Endothelial cell of umbilical vein (primary cell): ENCODE results near the gene PPFIBP2. TPM values are rescaled to one million over a fixed set of nuclear protein-coding genes. Genes with fewer than 3 reads are reported as not detected.

Experiments used
- BruUV-seq: library from RNA; stranded (reverse); fragments of 400-500 nt; replicated peaks from 2 replicates; lab custom pipeline; 2021; lab: Mats Ljungman, UMichigan
- CTCF ChIA-PET: fragments of 300-600, 350-600 bp; sonication (Branson Sonifier 250); formaldehyde crosslinking; loops from one replicate; lab custom pipeline; 2021; ENCODE audit warnings: antibody characterized with exemption, inconsistent platforms; lab: Charles Lee
- POLR2A ChIA-PET: fragments of 300-600, 350-600 bp; sonication (Branson Sonifier 250); formaldehyde crosslinking; loops from one replicate; lab custom pipeline; 2021; ENCODE audit warnings: antibody characterized with exemption, inconsistent platforms; lab: Charles Lee
- DNase-seq: peaks from one replicate; pipeline ENCODE4 v3.0.0-alpha.2; 2011; ENCODE audit warnings: low read depth, low spot score
- FAIRE-seq: peaks from 2 replicates; lab custom pipeline; 2011; peaks lifted over from hg19 to GRCh38; lab: Jason Lieb, UNC
- H2AFZ ChIP-seq: 2 replicates; pipeline ENCODE4 v1.6.0; 2012; ENCODE audit warnings: low read depth, low read length, control low read depth, inconsistent platforms
- H3K27ac ChIP-seq: 2 replicates; pipeline ENCODE4 v1.5.1; 2011; ENCODE audit warnings: low read depth, mild to moderate bottlenecking, control low read depth, low read length, moderate library complexity; ENCODE audit not compliant: insufficient read depth
- H3K27me3 ChIP-seq, 2 experiments: 2 replicates each; pipeline versions ENCODE4 v1.6.0 to v1.6.1; 2011; ENCODE audit warnings: low read length in 2 of 2, mixed read lengths in 1 of 2; ENCODE audit not compliant: control insufficient read depth in 2 of 2, insufficient read depth in 2 of 2
- H3K36me3 ChIP-seq, 2 experiments: 2 replicates in 1 of 2; 3 replicates in 1 of 2; pipeline ENCODE4 v1.5.1; 2011; ENCODE audit warnings: low read length in 2 of 2, mild to moderate bottlenecking in 1 of 2, moderate library complexity in 1 of 2; ENCODE audit not compliant: control insufficient read depth in 2 of 2, insufficient read depth in 2 of 2; ENCODE audit errors: extremely low read depth in 1 of 2
- H3K4me1 ChIP-seq: 3 replicates; pipeline ENCODE4 v1.5.1; 2011; ENCODE audit warnings: mild to moderate bottlenecking, low read length; ENCODE audit not compliant: control insufficient read depth, insufficient read depth; ENCODE audit errors: extremely low read depth
- H3K4me2 ChIP-seq: 2 replicates; pipeline ENCODE4 v1.6.1; 2011; ENCODE audit warnings: low read length, control low read depth, mixed read lengths; ENCODE audit not compliant: insufficient read depth
- H3K4me3 ChIP-seq, 3 experiments: fragments of 200-600 bp in 1 of 3; sonication (generic), shearing (Covaris generic) in 1 of 3; replicated peaks in 1 of 3; 2 replicates each; pipeline ENCODE4 v1.5.1; 2011 to 2016; ENCODE audit warnings: control low read depth in 3 of 3, low read length in 3 of 3, mild to moderate bottlenecking in 2 of 3, inconsistent platforms in 1 of 3, low read depth in 1 of 3, moderate library complexity in 1 of 3; ENCODE audit not compliant: insufficient read depth in 1 of 3
- H3K79me2 ChIP-seq: 2 replicates; pipeline ENCODE4 v1.6.0; 2012; ENCODE audit warnings: low read length, inconsistent platforms; ENCODE audit not compliant: control insufficient read depth, insufficient read depth
- H3K9ac ChIP-seq: replicated peaks from 2 replicates; pipeline ENCODE3; 2011; ENCODE audit warnings: low read length, control low read depth; ENCODE audit not compliant: insufficient read depth; ENCODE audit errors: extremely low read depth
- H3K9me1 ChIP-seq: replicated peaks from 3 replicates; pipeline ENCODE4 v1.6.0; 2011; ENCODE audit warnings: mild to moderate bottlenecking, low read length; ENCODE audit not compliant: control insufficient read depth, insufficient read depth; ENCODE audit errors: extremely low read depth
- H3K9me3 ChIP-seq: replicated peaks from 2 replicates; pipeline ENCODE4 v1.5.1; 2012; ENCODE audit warnings: low read length, inconsistent platforms; ENCODE audit not compliant: control insufficient read depth, insufficient read depth
- H4K20me1 ChIP-seq: replicated peaks from 2 replicates; pipeline ENCODE3; 2011; ENCODE audit warnings: mild to moderate bottlenecking, low read length; ENCODE audit not compliant: control insufficient read depth, insufficient read depth; ENCODE audit errors: extremely low read depth
- EZH2 ChIP-seq: IDR thresholded peaks from 2 replicates; pipeline ENCODE4 v1.6.1; 2012; ENCODE audit warnings: borderline replicate concordance, low read depth, mild to moderate bottlenecking, moderate library complexity, low read length, inconsistent platforms; ENCODE audit not compliant: severe bottlenecking
- FOS ChIP-seq: IDR thresholded peaks from 2 replicates; pipeline ENCODE4 v1.6.1; 2011; ENCODE audit warnings: mild to moderate bottlenecking, low read length, moderate library complexity, borderline replicate concordance; ENCODE audit not compliant: insufficient read depth
- GATA2 ChIP-seq: IDR thresholded peaks from 2 replicates; pipeline ENCODE4 v1.7.0; 2011; ENCODE audit warnings: low read depth, mild to moderate bottlenecking, moderate library complexity, mixed read lengths, low read length; ENCODE audit not compliant: insufficient read length, insufficient read depth
- JUN ChIP-seq: IDR thresholded peaks from 2 replicates; pipeline ENCODE4 v1.6.1; 2011; ENCODE audit warnings: borderline replicate concordance, low read depth; ENCODE audit not compliant: insufficient read length, insufficient read depth
- MYC ChIP-seq: IDR thresholded peaks from one replicate; pipeline ENCODE4 v1.6.1; 2011; ENCODE audit warnings: mild to moderate bottlenecking, low read depth, low read length
- POLR2A ChIP-seq: IDR thresholded peaks from 2 replicates; pipeline ENCODE4 v1.6.1; 2012; ENCODE audit warnings: low read depth, mild to moderate bottlenecking, control low read depth, low read length
- POLR2AphosphoS5 ChIP-seq: IDR thresholded peaks from 2 replicates; pipeline ENCODE4 v1.6.1; 2012; ENCODE audit warnings: low read depth, mild to moderate bottlenecking, control low read depth, low read length, moderate library complexity; ENCODE audit not compliant: insufficient read depth
- dilution Hi-C: fragments of 300-500 bp; cut with MboI; formaldehyde crosslinking; loops from one replicate; pipeline ENCODE4 v1.15.0; 2019; ENCODE audit warnings: low sequenced_read_pairs; ENCODE audit not compliant: extremely low pct_ligation_motif_present
- intact Hi-C: fragments of 100-400 bp; cut with micrococcal nuclease; formaldehyde crosslinking; loops from one replicate; pipeline ENCODE4 v1.10.0; 2022
- polyA plus RNA-seq, 4 experiments: library from polyadenylated mRNA; depleted of rRNA in 3 of 4; stranded (reverse) in 3 of 4; unstranded in 1 of 4; fragments of >200 nt; gene quantifications; 2 replicates each; pipeline versions ENCODE4 v1.2.1 to v1.2.3, GENCODE V29; 2011 to 2012; ENCODE audit warnings: missing spikeins in 1 of 4
- total RNA-seq: library from RNA; stranded (reverse); gene quantifications from 2 replicates; pipeline ENCODE4 v1.2.3, GENCODE V29; 2021
- TF ChIP-seq, protein P1 (sequence below): IDR thresholded peaks from 2 replicates; pipeline ENCODE4 v1.6.1; 2011; ENCODE audit not compliant: insufficient read depth, insufficient read length
- TF ChIP-seq, protein P2 (sequence below), 2 donors: IDR thresholded peaks; 1 replicate in 1 of 2; 2 replicates in 1 of 2; pipeline ENCODE4 v1.5.1; 2011; ENCODE audit warnings: low read length in 2 of 2, mild to moderate bottlenecking in 2 of 2, moderate library complexity in 2 of 2, control low read depth in 1 of 2, inconsistent platforms in 1 of 2, low read depth in 1 of 2; ENCODE audit not compliant: insufficient read depth in 1 of 2; ENCODE audit errors: extremely low read depth in 1 of 2

PPFIBP2 gene
- total and polyA plus RNA-seq, 2 donors (not counting 3 experiments of a cell fraction or from before 2014, with no cell fraction given) = 1.3 to 4.0 TPM

- no peaks in the 10 kb centered on the region for H3K4me1 ChIP-seq
- no peak overlapping the region for H3K9ac ChIP-seq
- DNase-seq (no peak), FAIRE-seq (no peak)
- intact Hi-C loops = no loop called here
- H3K9me1 ChIP-seq = no peaks in the 10 kb centered on the region
- H3K4me3 ChIP-seq = no peak overlapping the region
- ChIA-PET POLR2A (no interaction called here), CTCF (interaction anchor here (1.3 to 1.5 kb wide), 2 partner anchors 15 to 28 kb away, joined by 3 to 5 read pairs; no protein-coding TSS in a partner anchor)
- no peaks in the 10 kb centered on the region for H3K79me2 ChIP-seq
- H2AFZ ChIP-seq = no peak overlapping the region
- BruUV-seq = no TSS peak
- peaks cover 0 to 5% of the 10 kb centered on the region in 2 experiments for H3K27me3 ChIP-seq
- dilution Hi-C loops = no loop called here
- no peaks in the 10 kb centered on the region for H4K20me1 ChIP-seq
- no peak overlapping the region for H3K27ac ChIP-seq
- TF ChIP-seq, protein P1, sequence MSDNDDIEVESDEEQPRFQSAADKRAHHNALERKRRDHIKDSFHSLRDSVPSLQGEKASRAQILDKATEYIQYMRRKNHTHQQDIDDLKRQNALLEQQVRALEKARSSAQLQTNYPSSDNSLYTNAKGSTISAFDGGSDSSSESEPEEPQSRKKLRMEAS = no peak
- TF ChIP-seq EZH2 = no peak
- no peak for TF ChIP-seq POLR2AphosphoS5
- TF ChIP-seq JUN = no peak
- TF ChIP-seq, protein P2, sequence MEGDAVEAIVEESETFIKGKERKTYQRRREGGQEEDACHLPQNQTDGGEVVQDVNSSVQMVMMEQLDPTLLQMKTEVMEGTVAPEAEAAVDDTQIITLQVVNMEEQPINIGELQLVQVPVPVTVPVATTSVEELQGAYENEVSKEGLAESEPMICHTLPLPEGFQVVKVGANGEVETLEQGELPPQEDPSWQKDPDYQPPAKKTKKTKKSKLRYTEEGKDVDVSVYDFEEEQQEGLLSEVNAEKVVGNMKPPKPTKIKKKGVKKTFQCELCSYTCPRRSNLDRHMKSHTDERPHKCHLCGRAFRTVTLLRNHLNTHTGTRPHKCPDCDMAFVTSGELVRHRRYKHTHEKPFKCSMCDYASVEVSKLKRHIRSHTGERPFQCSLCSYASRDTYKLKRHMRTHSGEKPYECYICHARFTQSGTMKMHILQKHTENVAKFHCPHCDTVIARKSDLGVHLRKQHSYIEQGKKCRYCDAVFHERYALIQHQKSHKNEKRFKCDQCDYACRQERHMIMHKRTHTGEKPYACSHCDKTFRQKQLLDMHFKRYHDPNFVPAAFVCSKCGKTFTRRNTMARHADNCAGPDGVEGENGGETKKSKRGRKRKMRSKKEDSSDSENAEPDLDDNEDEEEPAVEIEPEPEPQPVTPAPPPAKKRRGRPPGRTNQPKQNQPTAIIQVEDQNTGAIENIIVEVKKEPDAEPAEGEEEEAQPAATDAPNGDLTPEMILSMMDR (IDR thresholded peaks at IDR 0.05; ENCODE audit: extremely low read depth in 1 of 2, insufficient read depth in 1 of 2, low read depth in 1 of 2, low read length in 2 of 2) = no peak
- no peak for TF ChIP-seq FOS
- TF ChIP-seq POLR2A = no peak
- no peak for TF ChIP-seq GATA2
- no peak for TF ChIP-seq MYC
- H3K36me3 ChIP-seq = no peaks in the 10 kb centered on the region
- H3K9me3 ChIP-seq = no peaks in the 10 kb centered on the region
- H3K4me2 ChIP-seq = no peak overlapping the region
Measured at GRCh38 chr11:7543302-7543701, 29.5 kb downstream of the PPFIBP2 start.
